Vagina (tissue), 2 donors: ENCODE measurements around the gene MBP. TPM values are rescaled to one million over a fixed set of nuclear protein-coding genes. Genes with fewer than 3 reads are reported as not detected.

Experiments used
- DNase-seq, 2 donors: peaks; one replicate each; pipeline ENCODE4 v3.0.0-alpha.2; 2017; ENCODE audit errors: extremely low spot score in 2 of 2
- H3K27ac ChIP-seq: fragments of 200-600 bp; sonication (generic); one replicate; pipeline ENCODE4 v1.5.1; 2019
- H3K27me3 ChIP-seq: fragments of 200-600 bp; sonication (generic); one replicate; pipeline ENCODE4 v1.5.1; 2019
- H3K36me3 ChIP-seq, 2 donors: fragments of 200-600 bp; sonication (generic); one replicate each; pipeline ENCODE4 v1.5.1; 2017 to 2019
- H3K4me1 ChIP-seq: fragments of 200-600 bp; sonication (generic); one replicate; pipeline ENCODE4 v1.5.1; 2019
- H3K4me3 ChIP-seq, 2 donors: fragments of 200-600 bp; sonication (generic); 1 replicate in 1 of 2; 2 replicates in 1 of 2; pipeline ENCODE4 v1.5.1; 2016 to 2019
- H3K9me3 ChIP-seq: fragments of 200-600 bp; sonication (generic); one replicate; pipeline ENCODE4 v1.5.1; 2019
- CTCF ChIP-seq, 3 experiments: fragments of 450-650 bp in 2 of 3; fragments of 200-600 bp in 1 of 3; sonication (generic) in 1 of 3; IDR thresholded peaks; one replicate each; pipeline ENCODE4 v1.5.1; 2017 to 2019; ENCODE audit warnings: antibody characterized with exemption in 3 of 3, mild to moderate bottlenecking in 2 of 3, moderate library complexity in 2 of 3
- POLR2A ChIP-seq, 2 donors: fragments of 450-650 bp; IDR thresholded peaks; one replicate each; pipeline ENCODE4 v1.6.1; 2017; ENCODE audit warnings: antibody characterized with exemption in 2 of 2, mild to moderate bottlenecking in 2 of 2, moderate library complexity in 2 of 2
- POLR2AphosphoS5 ChIP-seq, 2 donors: sonication (generic); formaldehyde crosslinking; IDR thresholded peaks; one replicate each; pipeline ENCODE4 v1.9.0; 2017; ENCODE audit warnings: antibody characterized with exemption in 2 of 2, mild to moderate bottlenecking in 2 of 2, low read depth in 1 of 2; ENCODE audit not compliant: insufficient read depth in 1 of 2
- intact Hi-C: fragments of 100-400 bp; cut with DNase I; formaldehyde crosslinking; loops from one replicate; pipeline ENCODE4 v1.15.1; 2023
- total RNA-seq: library from RNA; depleted of rRNA; stranded (reverse); fragments of >200 nt; gene quantifications from one replicate; pipeline ENCODE4 v1.2.3, GENCODE V29; 2016

Gene MBP
- total RNA-seq, 1 donor from 2014 or later: 33.6 TPM

- no peak for DNase-seq
- intact Hi-C loops: loop anchor here (10.0 kb wide), 1 partner anchor 214 kb away; no protein-coding TSS in a partner anchor
- Histone ChIP-seq H3K4me1 (no peaks in the 10 kb centered on the region), H3K36me3 (no peaks in the 10 kb centered on the region), H3K4me3 (peak overlapping the region; percentile 17 to 23), H3K27me3 (no peaks in the 10 kb centered on the region), H3K9me3 (no peaks in the 10 kb centered on the region), H3K27ac (peak overlapping the region; percentile 47)
- TF ChIP-seq CTCF (IDR thresholded peaks at IDR 0.05) (peak; percentile 84 to 95 (median 89)), POLR2AphosphoS5 (IDR thresholded peaks at IDR 0.05; ENCODE audit: insufficient read depth in 1 of 2, low read depth in 1 of 2) (peak in 1 of 2 donors; percentile 27), POLR2A (IDR thresholded peaks at IDR 0.05) (no peak)
These were observed 132.1 kb downstream of the MBP start for GRCh38 chr18:77000527-77000926.

GRCh38 chr18:76999077-76999476, 133.5 kb downstream of the MBP start:
- intact Hi-C loops: no loop called here
- no peak overlapping the region for H3K27ac ChIP-seq
- no peak for DNase-seq
- H3K9me3 ChIP-seq: no peaks in the 10 kb centered on the region
- H3K4me3 ChIP-seq: no peak overlapping the region
- no peaks in the 10 kb centered on the region for H3K36me3 ChIP-seq
- TF ChIP-seq POLR2A (IDR thresholded peaks at IDR 0.05) (no peak), CTCF (IDR thresholded peaks at IDR 0.05) (no peak), POLR2AphosphoS5 (IDR thresholded peaks at IDR 0.05; ENCODE audit: insufficient read depth in 1 of 2, low read depth in 1 of 2) (no peak)
- H3K27me3 ChIP-seq: no peaks in the 10 kb centered on the region
- no peaks in the 10 kb centered on the region for H3K4me1 ChIP-seq

GRCh38 chr18:76997951-76998808, 134.4 kb downstream of the MBP start:
- no peak overlapping the region for H3K4me3 ChIP-seq
- no peak for TF ChIP-seq POLR2AphosphoS5 (IDR thresholded peaks at IDR 0.05; ENCODE audit: insufficient read depth in 1 of 2, low read depth in 1 of 2)
- TF ChIP-seq POLR2A (IDR thresholded peaks at IDR 0.05): no peak
- TF ChIP-seq CTCF (IDR thresholded peaks at IDR 0.05): no peak
- H3K27me3 ChIP-seq: no peaks in the 10 kb centered on the region
- no peak overlapping the region for H3K27ac ChIP-seq
- no peaks in the 10 kb centered on the region for H3K36me3 ChIP-seq
- DNase-seq: no peak
- intact Hi-C loops: no loop called here
- H3K4me1 ChIP-seq: no peaks in the 10 kb centered on the region
- no peaks in the 10 kb centered on the region for H3K9me3 ChIP-seq

- no peaks in the 10 kb centered on the region for H3K27me3 ChIP-seq
- no peaks in the 10 kb centered on the region for H3K4me1 ChIP-seq
- TF ChIP-seq CTCF (IDR thresholded peaks at IDR 0.05): no peak
- TF ChIP-seq POLR2AphosphoS5 (IDR thresholded peaks at IDR 0.05; ENCODE audit: insufficient read depth in 1 of 2, low read depth in 1 of 2): no peak
- no peak for TF ChIP-seq POLR2A (IDR thresholded peaks at IDR 0.05)
- intact Hi-C loops: no loop called here
- H3K4me3 ChIP-seq: no peak overlapping the region
- no peak for DNase-seq
- H3K9me3 ChIP-seq: no peaks in the 10 kb centered on the region
- H3K36me3 ChIP-seq: no peaks in the 10 kb centered on the region
- H3K27ac ChIP-seq: no peak overlapping the region
These were observed 136.2 kb downstream of the MBP start for GRCh38 chr18:76996429-76996828.

- intact Hi-C loops: no loop called here
- no peak for DNase-seq
These were observed 136.7 kb downstream of the MBP start for GRCh38 chr18:76995896-76996295.

More at GRCh38 chr18:76995896-76996295, 136.7 kb downstream of the MBP start:
- H3K36me3 ChIP-seq: no peaks in the 10 kb centered on the region
- H3K9me3 ChIP-seq: no peaks in the 10 kb centered on the region
- H3K4me1 ChIP-seq: no peaks in the 10 kb centered on the region
- no peaks in the 10 kb centered on the region for H3K27me3 ChIP-seq
- TF ChIP-seq POLR2A (IDR thresholded peaks at IDR 0.05) (no peak), POLR2AphosphoS5 (IDR thresholded peaks at IDR 0.05; ENCODE audit: insufficient read depth in 1 of 2, low read depth in 1 of 2) (no peak), CTCF (IDR thresholded peaks at IDR 0.05) (no peak)
- H3K27ac ChIP-seq: no peak overlapping the region
- no peak overlapping the region for H3K4me3 ChIP-seq
